ENCODE measurements around the gene ANTXR1. TPM values are rescaled to one million over a fixed set of nuclear protein-coding genes. Genes with fewer than 3 reads are reported as not detected.
A peak's percentile ranks its signal among the peaks of the same experiment; 100 is the strongest.

ANTXR1 gene
- total RNA-seq, 1 experiment from 2014 or later: 33.1 TPM

DNA sequence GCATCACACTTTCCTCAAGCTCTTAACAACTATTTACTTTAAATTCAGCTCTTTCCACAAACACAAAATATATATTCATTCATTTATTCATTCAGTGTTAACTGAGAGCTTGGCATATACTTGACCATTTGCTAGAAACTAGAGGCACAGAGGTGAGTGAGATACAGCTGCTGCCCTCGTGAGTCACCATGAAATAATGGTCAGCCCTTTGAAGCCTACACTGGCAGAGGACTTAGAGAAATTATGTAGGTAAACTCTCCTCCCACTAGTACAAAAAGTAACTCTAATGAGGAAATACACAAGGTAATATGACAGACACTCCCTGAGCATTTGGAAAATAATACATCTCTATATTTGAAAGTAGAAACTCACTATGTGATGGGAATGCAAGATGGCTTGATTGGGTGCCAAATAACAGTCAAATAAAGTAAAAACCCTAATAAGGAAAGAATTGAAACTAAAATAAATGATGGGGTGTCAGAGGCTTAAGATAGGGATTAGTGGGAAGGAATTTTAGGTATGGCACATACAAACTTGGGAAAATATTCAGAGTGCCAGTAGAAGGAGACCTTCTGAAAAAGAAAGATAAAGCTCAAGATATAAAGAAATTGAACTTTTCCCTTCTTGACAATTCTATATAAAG, 61.1 kb downstream of the ANTXR1 start:
- POLR2A ChIA-PET: interaction anchor here (1.2 kb wide), 2 partner anchors 9 to 63 kb away, joined by 3 to 4 read pairs; no protein-coding TSS in a partner anchor
- Mint-ChIP-seq H3K36me3 (ENCODE audit: insufficient read depth, unreplicated experiment) (peaks cover 15% of the 10 kb centered on the region), H3K27me3 (ENCODE audit: insufficient read depth, unreplicated experiment) (no peaks in the 10 kb centered on the region), H3K4me3 (ENCODE audit: unreplicated experiment) (no peak overlapping the region), H3K4me1 (ENCODE audit: insufficient read depth, unreplicated experiment) (no peaks in the 10 kb centered on the region), H3K27ac (ENCODE audit: low read depth, unreplicated experiment) (no peak overlapping the region), H3K9me3 (ENCODE audit: unreplicated experiment) (no peaks in the 10 kb centered on the region)
- BruUV-seq (replicated peaks): no TSS peak
- peak; percentile 21 for DNase-seq (ENCODE audit: unreplicated experiment)
- TF ChIP-seq, protein P1, sequence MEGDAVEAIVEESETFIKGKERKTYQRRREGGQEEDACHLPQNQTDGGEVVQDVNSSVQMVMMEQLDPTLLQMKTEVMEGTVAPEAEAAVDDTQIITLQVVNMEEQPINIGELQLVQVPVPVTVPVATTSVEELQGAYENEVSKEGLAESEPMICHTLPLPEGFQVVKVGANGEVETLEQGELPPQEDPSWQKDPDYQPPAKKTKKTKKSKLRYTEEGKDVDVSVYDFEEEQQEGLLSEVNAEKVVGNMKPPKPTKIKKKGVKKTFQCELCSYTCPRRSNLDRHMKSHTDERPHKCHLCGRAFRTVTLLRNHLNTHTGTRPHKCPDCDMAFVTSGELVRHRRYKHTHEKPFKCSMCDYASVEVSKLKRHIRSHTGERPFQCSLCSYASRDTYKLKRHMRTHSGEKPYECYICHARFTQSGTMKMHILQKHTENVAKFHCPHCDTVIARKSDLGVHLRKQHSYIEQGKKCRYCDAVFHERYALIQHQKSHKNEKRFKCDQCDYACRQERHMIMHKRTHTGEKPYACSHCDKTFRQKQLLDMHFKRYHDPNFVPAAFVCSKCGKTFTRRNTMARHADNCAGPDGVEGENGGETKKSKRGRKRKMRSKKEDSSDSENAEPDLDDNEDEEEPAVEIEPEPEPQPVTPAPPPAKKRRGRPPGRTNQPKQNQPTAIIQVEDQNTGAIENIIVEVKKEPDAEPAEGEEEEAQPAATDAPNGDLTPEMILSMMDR (IDR thresholded peaks at IDR 0.05; ENCODE audit: unreplicated experiment): no peak
- intact Hi-C loops (cut with micrococcal nuclease): no loop called here
- CTCF ChIA-PET: interaction anchor here (0.8 kb wide), 1 partner anchor 24 kb away, joined by 4 read pairs; no protein-coding TSS in a partner anchor

DNA sequence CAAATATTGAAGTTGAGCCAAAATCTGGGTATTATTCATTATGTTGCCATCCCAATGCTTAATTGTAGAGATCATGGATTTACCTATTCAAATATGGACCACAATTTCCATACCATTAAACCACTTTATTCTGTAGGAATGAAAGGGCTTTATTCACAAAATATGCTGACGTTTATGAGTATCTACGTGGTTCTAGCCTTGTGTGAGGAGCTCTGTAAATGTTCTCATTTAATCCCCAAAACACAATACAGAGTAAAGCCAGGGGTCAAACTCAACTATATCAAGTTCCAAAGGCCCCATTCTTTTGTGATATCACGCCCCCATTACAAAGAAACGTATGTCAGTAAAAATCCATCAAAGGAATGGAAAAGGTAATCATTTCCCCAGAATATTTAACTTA, 61.9 kb downstream of the ANTXR1 start:
- BruUV-seq (replicated peaks): no TSS peak
- peaks cover 18% of the 10 kb centered on the region for H3K36me3 Mint-ChIP-seq (ENCODE audit: insufficient read depth, unreplicated experiment)
- TF ChIP-seq, protein P1 (IDR thresholded peaks at IDR 0.05; ENCODE audit: unreplicated experiment): no peak
- H3K27ac Mint-ChIP-seq (ENCODE audit: low read depth, unreplicated experiment): no peak overlapping the region
- ChIA-PET CTCF (no interaction called here), POLR2A (no interaction called here)
- H3K9me3 Mint-ChIP-seq (ENCODE audit: unreplicated experiment): no peaks in the 10 kb centered on the region
- no peaks in the 10 kb centered on the region for H3K27me3 Mint-ChIP-seq (ENCODE audit: insufficient read depth, unreplicated experiment)
- no peak overlapping the region for H3K4me3 Mint-ChIP-seq (ENCODE audit: unreplicated experiment)
- no peak for DNase-seq (ENCODE audit: unreplicated experiment)
- no peaks in the 10 kb centered on the region for H3K4me1 Mint-ChIP-seq (ENCODE audit: insufficient read depth, unreplicated experiment)
- intact Hi-C loops (cut with micrococcal nuclease): no loop called here

DNA sequence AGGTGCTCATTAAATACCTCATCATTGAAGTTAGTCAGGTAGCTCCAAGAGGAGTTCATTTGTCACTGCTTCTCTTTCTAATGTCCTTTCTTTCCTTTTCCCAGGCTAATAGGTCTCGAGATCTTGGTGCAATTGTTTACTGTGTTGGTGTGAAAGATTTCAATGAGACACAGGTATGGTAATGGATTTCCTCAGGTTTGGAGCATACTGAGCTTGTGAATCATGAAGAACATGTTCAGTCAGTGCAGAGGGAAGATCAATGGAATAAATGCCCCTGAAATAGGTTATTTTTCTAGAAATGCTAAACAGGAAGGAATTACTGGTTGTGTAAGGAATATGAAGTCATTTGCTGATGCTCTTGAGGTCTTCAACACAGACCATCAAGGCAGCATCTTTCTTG, 62.5 kb downstream of the ANTXR1 start:
- Mint-ChIP-seq H3K27ac (ENCODE audit: low read depth, unreplicated experiment) (no peak overlapping the region), H3K4me1 (ENCODE audit: insufficient read depth, unreplicated experiment) (no peaks in the 10 kb centered on the region), H3K36me3 (ENCODE audit: insufficient read depth, unreplicated experiment) (peaks cover 18% of the 10 kb centered on the region), H3K4me3 (ENCODE audit: unreplicated experiment) (no peak overlapping the region), H3K27me3 (ENCODE audit: insufficient read depth, unreplicated experiment) (no peaks in the 10 kb centered on the region), H3K9me3 (ENCODE audit: unreplicated experiment) (no peaks in the 10 kb centered on the region)
- intact Hi-C loops (cut with micrococcal nuclease): no loop called here
- BruUV-seq (replicated peaks): no TSS peak
- ChIA-PET CTCF (no interaction called here), POLR2A (no interaction called here)
- TF ChIP-seq, protein P1 (IDR thresholded peaks at IDR 0.05; ENCODE audit: unreplicated experiment): no peak
- DNase-seq (ENCODE audit: unreplicated experiment): no peak

DNA sequence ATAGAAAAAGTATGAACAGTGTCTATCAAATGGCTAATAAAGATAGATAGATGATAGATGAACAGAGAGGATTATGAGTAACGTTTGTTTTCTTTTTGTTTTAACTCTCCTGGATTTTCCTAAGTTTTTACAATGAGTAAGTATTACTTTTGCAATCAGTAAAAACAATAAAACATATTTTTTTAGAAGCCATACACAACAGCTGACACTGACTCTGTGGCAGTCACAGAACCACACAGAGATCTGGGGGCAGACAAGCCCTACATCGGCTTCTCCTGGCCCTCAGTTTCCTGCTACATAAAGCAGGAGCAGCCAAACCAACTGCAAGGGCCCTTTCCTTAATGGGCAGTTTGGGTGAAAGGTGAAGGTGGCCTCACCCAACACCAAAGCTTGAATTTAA, 63.6 kb downstream of the ANTXR1 start:
- CTCF ChIA-PET: interaction anchor here (0.6 kb wide), 1 partner anchor 20 kb away, joined by 3 read pairs; no protein-coding TSS in a partner anchor
- Mint-ChIP-seq H3K36me3 (ENCODE audit: insufficient read depth, unreplicated experiment) (peaks cover 18% of the 10 kb centered on the region), H3K27me3 (ENCODE audit: insufficient read depth, unreplicated experiment) (no peaks in the 10 kb centered on the region), H3K4me3 (ENCODE audit: unreplicated experiment) (no peak overlapping the region), H3K4me1 (ENCODE audit: insufficient read depth, unreplicated experiment) (no peaks in the 10 kb centered on the region), H3K9me3 (ENCODE audit: unreplicated experiment) (no peaks in the 10 kb centered on the region), H3K27ac (ENCODE audit: low read depth, unreplicated experiment) (no peak overlapping the region)
- TF ChIP-seq, protein P1 (IDR thresholded peaks at IDR 0.05; ENCODE audit: unreplicated experiment): no peak
- no peak for DNase-seq (ENCODE audit: unreplicated experiment)
- BruUV-seq (replicated peaks): no TSS peak
- POLR2A ChIA-PET: interaction anchor here (0.7 to 1.2 kb wide), 2 partner anchors 47 to 360 kb away, joined by 3 read pairs; partner anchors contain the start of gene NFU1
- intact Hi-C loops (cut with micrococcal nuclease): no loop called here
